ENCODE data around the gene TANGO2.

The TANGO2 gene

DNA sequence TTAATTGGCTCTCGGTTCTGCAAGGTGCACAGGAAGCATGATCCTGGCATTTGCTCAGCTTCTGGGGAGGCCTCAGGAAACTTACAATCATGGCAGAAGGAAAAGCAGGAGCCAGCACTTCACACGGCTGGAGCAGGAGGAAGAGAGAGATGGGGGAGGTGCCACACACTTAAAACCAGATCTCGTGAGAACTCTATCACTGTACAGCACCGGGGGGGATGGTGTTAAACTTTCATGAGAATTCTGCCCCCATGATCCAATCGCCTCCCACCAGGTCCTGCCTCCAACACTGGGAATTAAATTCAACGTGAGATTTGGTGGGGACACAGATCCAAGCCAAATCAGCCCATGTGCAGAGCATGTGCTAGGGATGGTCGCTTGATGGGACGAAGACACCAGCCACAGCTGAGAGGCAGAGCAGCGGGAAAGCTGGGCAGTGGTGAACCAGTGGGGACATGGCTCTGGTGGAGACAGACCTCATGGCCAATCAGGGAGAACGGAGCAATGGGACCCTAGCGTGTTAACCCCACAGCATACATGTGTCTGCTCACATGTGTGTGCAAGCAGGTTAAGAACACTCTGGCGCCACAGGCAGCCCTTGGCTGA, 6.2 kb downstream of the TANGO2 start:
- DNase-seq (ENCODE audit: low read depth) = no peak

DNA sequence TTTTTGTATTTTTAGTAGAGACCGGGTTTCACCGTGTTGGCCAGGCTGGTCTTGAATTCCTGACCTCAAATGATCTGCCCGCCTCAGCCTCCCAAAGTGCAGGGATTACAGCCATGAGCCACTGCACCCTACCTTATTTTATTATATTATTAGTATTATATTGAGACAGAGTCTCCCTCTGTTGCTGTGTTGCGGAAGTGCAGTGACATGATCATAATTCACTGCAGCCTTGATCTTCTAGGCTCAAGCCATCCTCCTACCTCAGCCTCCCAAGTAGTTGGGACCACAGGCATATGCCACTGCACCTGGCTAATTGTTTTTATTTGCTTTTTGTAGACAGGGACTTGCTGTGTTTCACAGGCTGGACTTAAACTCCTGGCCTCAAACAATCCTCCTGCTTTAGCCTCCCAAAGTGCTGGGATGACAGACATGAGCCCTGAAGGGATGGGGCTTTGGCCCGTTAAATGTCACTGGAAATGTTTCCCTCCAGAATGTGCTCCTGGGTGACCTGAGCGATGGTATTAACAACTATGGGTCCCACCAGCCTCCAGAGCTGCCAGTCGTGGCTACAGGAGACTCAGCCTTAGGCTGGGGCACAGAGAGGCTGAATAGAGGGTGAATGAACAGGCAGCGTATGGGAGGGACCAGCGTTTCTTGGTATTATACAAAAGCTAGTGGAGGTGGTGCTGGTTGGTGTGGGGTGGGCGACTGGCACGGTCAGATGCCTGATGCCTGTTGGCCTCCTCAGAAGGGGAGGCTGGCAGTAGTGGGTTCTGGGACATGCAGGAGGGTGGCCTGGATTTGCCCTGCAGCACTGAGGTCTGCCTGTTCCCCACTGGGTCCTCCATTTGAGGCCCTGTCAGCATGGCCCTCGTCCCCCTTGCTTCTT, 7.3 kb downstream of the TANGO2 start:
- no peak for DNase-seq (ENCODE audit: low read depth)

GRCh38 chr22:20028855-20029549, 8.1 kb downstream of the TANGO2 start:
- DNase-seq (ENCODE audit: low read depth) = no peak

- no peak for DNase-seq (ENCODE audit: low read depth)
These were observed 8.8 kb downstream of the TANGO2 start for GRCh38 chr22:20029550-20030225.

- DNase-seq (ENCODE audit: low read depth) = peak; percentile 18
These were observed 11.0 kb downstream of the TANGO2 start for GRCh38 chr22:20031732-20032406.

DNA sequence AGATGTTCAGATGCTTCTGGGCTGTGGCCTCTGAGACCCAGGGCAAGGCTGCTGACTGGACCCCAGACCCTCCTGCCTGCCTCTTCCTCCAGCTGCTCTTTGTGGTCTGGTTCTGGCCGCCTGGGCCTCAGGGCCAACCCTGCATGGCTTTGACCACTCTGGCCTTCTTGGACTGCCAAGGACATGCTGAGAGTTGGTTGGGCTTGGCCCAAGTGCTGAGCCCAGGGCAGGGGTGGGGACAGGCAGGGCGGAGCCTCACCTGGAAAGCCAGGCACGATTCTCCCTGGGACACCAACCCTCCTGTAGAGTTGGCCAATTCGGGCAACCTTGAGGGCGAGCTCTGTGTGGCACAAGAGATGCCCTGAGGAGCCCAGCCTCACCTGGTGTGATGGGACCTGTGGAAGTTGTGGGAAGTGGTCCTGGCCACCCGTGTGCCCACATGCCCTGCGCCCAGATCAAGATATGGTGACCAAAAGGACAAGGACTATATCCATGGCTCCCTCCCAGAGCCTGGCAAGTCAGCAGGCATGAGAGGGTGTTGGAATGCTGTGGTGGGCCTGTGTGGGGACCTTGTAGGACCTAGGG, 11.6 kb downstream of the TANGO2 start:
- DNase-seq (ENCODE audit: low read depth) = no peak

GRCh38 chr22:20033045-20033706, 12.3 kb downstream of the TANGO2 start:
- no peak for DNase-seq (ENCODE audit: low read depth)

DNA sequence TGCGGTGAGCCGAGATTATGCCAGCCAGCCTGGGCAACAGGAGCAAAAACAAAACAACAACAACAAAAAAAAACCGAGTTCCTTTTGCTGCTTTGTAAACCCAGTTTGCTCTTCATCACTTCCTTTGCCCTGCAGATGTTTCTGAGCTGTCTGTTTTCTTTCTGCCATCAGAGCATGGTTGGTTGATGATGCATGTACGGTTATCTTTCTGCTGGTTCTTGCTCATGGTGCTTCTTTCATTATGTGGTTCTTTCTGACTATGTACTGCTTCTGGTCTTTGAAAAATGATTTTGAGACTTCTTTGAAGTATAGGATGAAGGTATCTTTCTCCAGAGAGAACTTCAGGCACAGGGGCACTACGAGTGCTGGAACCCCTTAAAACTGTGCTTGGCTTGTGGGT, 13.2 kb downstream of the TANGO2 start:
- DNase-seq (ENCODE audit: low read depth) = no peak

DNA sequence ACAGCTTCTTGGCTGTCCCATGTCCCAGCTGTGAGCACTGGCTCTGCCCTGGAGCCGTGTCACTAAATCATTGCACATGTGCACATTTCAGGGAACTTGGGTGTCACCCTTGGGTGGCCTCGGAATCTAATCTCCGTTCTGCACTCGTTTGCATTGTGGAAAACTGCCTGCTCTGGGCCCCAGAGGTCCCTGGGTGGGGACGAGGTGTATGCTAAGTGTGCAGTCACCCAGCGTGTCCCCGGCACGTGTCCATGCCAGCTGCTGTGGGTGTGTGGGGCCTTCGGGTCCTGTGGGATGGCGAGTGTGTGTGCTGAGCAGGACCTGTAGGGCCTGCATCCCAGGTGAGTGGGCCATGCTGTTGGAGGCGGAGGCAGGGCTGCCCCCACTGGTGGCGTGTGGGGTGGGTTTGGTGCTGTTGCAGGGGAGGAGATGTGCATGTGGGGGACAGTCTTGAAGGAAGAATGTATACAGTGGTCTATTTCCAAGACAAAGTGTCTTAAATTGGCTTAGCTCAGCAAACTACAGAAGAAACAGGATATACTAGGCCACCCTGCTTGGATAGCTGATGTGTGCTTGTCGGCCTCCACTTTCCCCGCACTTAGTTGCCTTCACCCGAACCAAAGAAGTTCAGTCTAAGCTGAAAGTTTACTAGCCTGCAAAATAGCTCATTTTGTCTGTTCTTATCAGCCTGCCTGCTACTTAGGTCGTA, 14.6 kb downstream of the TANGO2 start:
- DNase-seq (ENCODE audit: low read depth) = no peak

DNA sequence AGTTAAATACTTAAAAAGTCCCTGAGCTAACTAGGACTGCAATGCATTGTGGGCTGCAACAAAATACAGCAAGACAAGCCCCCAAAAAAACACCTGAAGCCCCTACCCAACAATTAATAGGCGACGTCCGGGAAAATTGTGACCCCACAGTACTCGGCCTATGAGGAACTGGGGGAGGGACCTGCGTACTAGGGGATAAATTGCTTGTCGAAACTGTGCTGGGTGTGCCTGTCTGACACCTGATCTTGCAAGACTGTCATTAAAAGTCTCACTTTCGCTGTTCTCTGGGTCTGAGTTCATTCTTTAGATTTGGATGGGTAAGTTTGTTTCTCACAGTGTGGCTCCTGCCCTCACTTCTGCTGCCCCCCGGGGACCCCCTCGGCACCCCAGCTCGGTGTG, 15.2 kb downstream of the TANGO2 start:
- DNase-seq (ENCODE audit: low read depth) = no peak

GRCh38 chr22:20036535-20037392, 15.9 kb downstream of the TANGO2 start:
- DNase-seq (ENCODE audit: low read depth) = no peak

DNA sequence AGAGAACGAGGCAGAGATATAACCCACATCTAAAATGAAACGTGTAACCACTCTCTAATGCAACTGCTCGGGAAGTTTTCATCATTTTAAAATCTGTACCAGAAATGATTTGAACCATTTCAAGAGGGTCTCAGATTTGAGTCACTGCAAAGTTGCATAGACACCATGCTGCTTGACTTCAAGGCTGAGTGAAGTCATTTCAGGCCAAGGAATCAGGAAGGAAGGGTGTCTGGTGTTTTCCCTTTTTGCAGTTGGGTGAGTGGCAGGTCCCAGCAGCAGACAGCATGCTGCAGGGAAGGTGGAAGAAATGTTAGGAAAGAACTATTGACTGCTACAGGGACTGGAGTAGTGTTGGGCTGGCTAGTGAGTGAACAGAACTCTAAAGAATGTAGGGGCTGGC, 16.5 kb downstream of the TANGO2 start:
- no peak for DNase-seq (ENCODE audit: low read depth)

GRCh38 chr22:20038574-20038973, 17.7 kb downstream of the TANGO2 start:
- no peak for DNase-seq (ENCODE audit: low read depth)

GRCh38 chr22:20039683-20040325, 18.9 kb downstream of the TANGO2 start:
- DNase-seq (ENCODE audit: low read depth) = no peak

DNA sequence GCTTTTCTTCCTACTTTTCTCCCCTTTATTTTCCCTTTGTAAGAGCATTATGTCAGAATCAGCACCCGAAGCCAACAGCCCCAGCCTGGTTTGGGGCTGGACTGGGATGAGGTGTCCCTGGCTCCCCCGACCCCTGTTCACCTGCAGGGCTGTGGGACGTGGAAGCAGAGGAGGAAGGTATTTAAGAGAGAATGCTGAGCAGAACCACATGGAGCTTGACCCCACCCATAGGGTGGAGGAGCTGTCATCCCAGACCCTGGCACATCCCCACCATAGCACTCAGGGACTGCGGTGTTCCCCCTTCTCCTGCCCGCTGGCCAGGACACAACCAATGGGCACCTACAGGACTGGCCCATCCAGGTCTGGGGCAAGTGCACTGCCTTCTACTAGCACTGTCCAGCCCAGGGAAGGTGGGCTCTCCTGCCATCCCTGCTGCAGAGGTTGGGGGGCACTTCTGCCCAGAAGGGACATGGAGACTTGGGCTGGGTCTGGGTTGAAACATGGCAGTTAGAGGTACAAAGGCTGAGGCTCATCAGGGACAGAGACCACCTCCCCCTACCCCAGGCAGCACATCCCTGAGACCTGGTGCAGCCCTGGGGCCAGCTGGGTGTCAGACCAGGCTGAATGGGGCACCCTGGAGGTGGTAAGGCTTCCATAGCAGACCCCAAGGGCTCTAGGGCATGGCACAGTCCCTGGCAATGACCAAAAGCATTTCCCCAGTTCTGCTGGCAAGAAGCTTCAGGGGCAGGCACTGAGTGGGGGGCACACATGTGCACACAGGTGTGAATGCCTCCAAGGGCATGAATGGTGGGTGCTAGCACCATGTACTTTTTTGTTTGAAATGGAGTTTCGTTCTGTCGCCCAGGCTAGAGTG, 19.7 kb downstream of the TANGO2 start:
- no peak for DNase-seq (ENCODE audit: low read depth)

- DNase-seq (ENCODE audit: low read depth) = no peak
These were observed 22.4 kb downstream of the TANGO2 start for GRCh38 chr22:20043057-20043996.

- DNase-seq (ENCODE audit: low read depth) = no peak
These were observed 23.1 kb downstream of the TANGO2 start for GRCh38 chr22:20043997-20044342.
